Measurements from ENCODE around the gene ANGEL2.

ANGEL2 gene

GRCh38 chr1:212976586-212976985 lies 39.1 kb downstream of the ANGEL2 start:
- ChIA-PET CTCF (interaction anchor here (1.2 kb wide), 1 partner anchor 9 kb away, joined by 4 read pairs; no protein-coding TSS in a partner anchor), POLR2A (no interaction called here)
- no peak for TF ChIP-seq SUZ12 (IDR thresholded peaks at IDR 0.05)
- no peak for TF ChIP-seq ARNT (IDR thresholded peaks at IDR 0.05)
- TF ChIP-seq SP1 (IDR thresholded peaks at IDR 0.05), result no peak
- no peak for TF ChIP-seq TARDBP (IDR thresholded peaks at IDR 0.05)
- no peak for TF ChIP-seq FOXA1 (IDR thresholded peaks at IDR 0.05)
- no peak for TF ChIP-seq FOXM1 (IDR thresholded peaks at IDR 0.05; ENCODE audit: borderline replicate concordance)
- TF ChIP-seq FOXK2 (IDR thresholded peaks at IDR 0.05), result no peak
- TF ChIP-seq BHLHE40 (IDR thresholded peaks at IDR 0.05; ENCODE audit: borderline replicate concordance), result no peak
- TF ChIP-seq PKNOX1 (IDR thresholded peaks at IDR 0.05), result no peak
- TF ChIP-seq NFRKB (IDR thresholded peaks at IDR 0.05), result no peak
- no peak for TF ChIP-seq HDGF (IDR thresholded peaks at IDR 0.05; ENCODE audit: borderline replicate concordance)
- no peak for TF ChIP-seq ZNF384 (IDR thresholded peaks at IDR 0.05)
- TF ChIP-seq LEF1 (IDR thresholded peaks at IDR 0.05; ENCODE audit: borderline replicate concordance), result no peak
- DNase-seq (ENCODE audit: extremely low spot score), result no peak

GRCh38 chr1:212975111-212975918 lies 40.4 kb downstream of the ANGEL2 start:
- ChIA-PET POLR2A (no interaction called here), CTCF (no interaction called here)
- no peak for TF ChIP-seq FOXM1 (IDR thresholded peaks at IDR 0.05; ENCODE audit: borderline replicate concordance)
- TF ChIP-seq PKNOX1 (IDR thresholded peaks at IDR 0.05), result no peak
- no peak for TF ChIP-seq CTBP1 (IDR thresholded peaks at IDR 0.05; ENCODE audit: borderline replicate concordance)
- TF ChIP-seq BHLHE40 (IDR thresholded peaks at IDR 0.05; ENCODE audit: borderline replicate concordance), result no peak
- no peak for TF ChIP-seq ELF4 (IDR thresholded peaks at IDR 0.05)
- TF ChIP-seq ARNT (IDR thresholded peaks at IDR 0.05), result no peak
- no peak for TF ChIP-seq HDGF (IDR thresholded peaks at IDR 0.05; ENCODE audit: borderline replicate concordance)
- TF ChIP-seq FOXA1 (IDR thresholded peaks at IDR 0.05), result no peak
- TF ChIP-seq ZNF384 (IDR thresholded peaks at IDR 0.05), result no peak
- no peak for TF ChIP-seq FOXK2 (IDR thresholded peaks at IDR 0.05)
- no peak for TF ChIP-seq SUZ12 (IDR thresholded peaks at IDR 0.05)
- no peak for TF ChIP-seq LEF1 (IDR thresholded peaks at IDR 0.05; ENCODE audit: borderline replicate concordance)
- no peak for TF ChIP-seq NFRKB (IDR thresholded peaks at IDR 0.05)
- TF ChIP-seq L3MBTL2 (conservative IDR thresholded peaks at IDR 0.05), result no peak
- DNase-seq (ENCODE audit: extremely low spot score), result no peak

GRCh38 chr1:212974711-212975110 lies 41.0 kb downstream of the ANGEL2 start:
- DNase-seq (ENCODE audit: extremely low spot score), result no peak
- TF ChIP-seq HDGF (IDR thresholded peaks at IDR 0.05; ENCODE audit: borderline replicate concordance) (no peak), FOXA1 (IDR thresholded peaks at IDR 0.05) (no peak), NFRKB (IDR thresholded peaks at IDR 0.05) (no peak), LEF1 (IDR thresholded peaks at IDR 0.05; ENCODE audit: borderline replicate concordance) (no peak), SP1 (IDR thresholded peaks at IDR 0.05) (no peak), L3MBTL2 (conservative IDR thresholded peaks at IDR 0.05) (no peak), FOXM1 (IDR thresholded peaks at IDR 0.05; ENCODE audit: borderline replicate concordance) (no peak), CTBP1 (IDR thresholded peaks at IDR 0.05; ENCODE audit: borderline replicate concordance) (no peak), BHLHE40 (IDR thresholded peaks at IDR 0.05; ENCODE audit: borderline replicate concordance) (no peak), TARDBP (IDR thresholded peaks at IDR 0.05) (no peak), ZNF384 (IDR thresholded peaks at IDR 0.05) (no peak), PKNOX1 (IDR thresholded peaks at IDR 0.05) (no peak), FOXK2 (IDR thresholded peaks at IDR 0.05) (no peak), ELF4 (IDR thresholded peaks at IDR 0.05) (no peak), ARNT (IDR thresholded peaks at IDR 0.05) (no peak), SUZ12 (IDR thresholded peaks at IDR 0.05) (no peak)
- ChIA-PET CTCF (no interaction called here), POLR2A (no interaction called here)

GRCh38 chr1:212973899-212974298 lies 41.8 kb downstream of the ANGEL2 start:
- TF ChIP-seq ARNT (IDR thresholded peaks at IDR 0.05), result no peak
- no peak for TF ChIP-seq LEF1 (IDR thresholded peaks at IDR 0.05; ENCODE audit: borderline replicate concordance)
- TF ChIP-seq FOXM1 (IDR thresholded peaks at IDR 0.05; ENCODE audit: borderline replicate concordance), result no peak
- TF ChIP-seq SUZ12 (IDR thresholded peaks at IDR 0.05), result no peak
- no peak for TF ChIP-seq FOXK2 (IDR thresholded peaks at IDR 0.05)
- TF ChIP-seq BHLHE40 (IDR thresholded peaks at IDR 0.05; ENCODE audit: borderline replicate concordance), result no peak
- no peak for TF ChIP-seq ZNF384 (IDR thresholded peaks at IDR 0.05)
- TF ChIP-seq HDGF (IDR thresholded peaks at IDR 0.05; ENCODE audit: borderline replicate concordance), result no peak
- TF ChIP-seq FOXA1 (IDR thresholded peaks at IDR 0.05), result no peak
- TF ChIP-seq CTBP1 (IDR thresholded peaks at IDR 0.05; ENCODE audit: borderline replicate concordance), result no peak
- TF ChIP-seq NFRKB (IDR thresholded peaks at IDR 0.05), result no peak
- no peak for TF ChIP-seq SP1 (IDR thresholded peaks at IDR 0.05)
- TF ChIP-seq L3MBTL2 (conservative IDR thresholded peaks at IDR 0.05), result no peak
- TF ChIP-seq ELF4 (IDR thresholded peaks at IDR 0.05), result no peak
- TF ChIP-seq PKNOX1 (IDR thresholded peaks at IDR 0.05), result no peak
- TF ChIP-seq TARDBP (IDR thresholded peaks at IDR 0.05), result no peak
- ChIA-PET CTCF (no interaction called here), POLR2A (no interaction called here)
- no peak for DNase-seq (ENCODE audit: extremely low spot score)

- TF ChIP-seq FOXM1 (IDR thresholded peaks at IDR 0.05; ENCODE audit: borderline replicate concordance) (no peak), SP1 (IDR thresholded peaks at IDR 0.05) (no peak), ELF4 (IDR thresholded peaks at IDR 0.05) (no peak), FOXA1 (IDR thresholded peaks at IDR 0.05) (no peak), SUZ12 (IDR thresholded peaks at IDR 0.05) (no peak), BHLHE40 (IDR thresholded peaks at IDR 0.05; ENCODE audit: borderline replicate concordance) (no peak), NFRKB (IDR thresholded peaks at IDR 0.05) (no peak), PKNOX1 (IDR thresholded peaks at IDR 0.05) (no peak), TARDBP (IDR thresholded peaks at IDR 0.05) (no peak), FOXK2 (IDR thresholded peaks at IDR 0.05) (no peak), LEF1 (IDR thresholded peaks at IDR 0.05; ENCODE audit: borderline replicate concordance) (no peak), CTBP1 (IDR thresholded peaks at IDR 0.05; ENCODE audit: borderline replicate concordance) (no peak)
- CTCF ChIA-PET, result no interaction called here
- no peak for DNase-seq (ENCODE audit: extremely low spot score)
- POLR2A ChIA-PET, result no interaction called here
Observed at GRCh38 chr1:212973426-212973825, 42.2 kb downstream of the ANGEL2 start.

All from HEK293T (cell line).